ENCODE results near the gene STX2.

GRCh38 chr12:130761537-130762318 lies 77.3 kb downstream of the STX2 start:
- TF ChIP-seq CTCF (IDR thresholded peaks at IDR 0.05; ENCODE audit: poor library complexity) (peak; percentile 56), EZH2 (IDR thresholded peaks at IDR 0.05; ENCODE audit: borderline replicate concordance) (no peak), EZH2phosphoT487 (IDR thresholded peaks at IDR 0.05; ENCODE audit: low read depth, severe bottlenecking, unreplicated experiment) (no peak)

Data from hepatocyte (in vitro differentiated cells).